Ishikawa (cell line): ENCODE results near the gene PKP1.

Experiments
- CREB1 ChIP-seq: IDR thresholded peaks from 2 replicates; pipeline ENCODE4 v1.6.1; 2012; ENCODE audit warnings: low read depth
- EGR1 ChIP-seq: IDR thresholded peaks from 2 replicates; pipeline ENCODE4 v1.6.1; 2012
- EP300 ChIP-seq: IDR thresholded peaks from 2 replicates; pipeline ENCODE4 v1.6.1; 2012; ENCODE audit warnings: borderline replicate concordance
- MAX ChIP-seq: IDR thresholded peaks from 2 replicates; pipeline ENCODE4 v1.6.1; 2012
- RAD21 ChIP-seq: IDR thresholded peaks from 2 replicates; pipeline ENCODE4 v1.6.1; 2012; ENCODE audit warnings: low read depth
- TAF1 ChIP-seq: IDR thresholded peaks from 2 replicates; pipeline ENCODE4 v1.6.1; 2012; ENCODE audit warnings: low read depth, mild to moderate bottlenecking
- YY1 ChIP-seq: IDR thresholded peaks from 2 replicates; pipeline ENCODE4 v1.6.1; 2012; ENCODE audit warnings: low read depth
- ZBTB7A ChIP-seq: IDR thresholded peaks from 2 replicates; pipeline ENCODE4 v1.6.1; 2012; ENCODE audit warnings: low read depth
- TF ChIP-seq, protein P1 (sequence below): IDR thresholded peaks from 2 replicates; pipeline ENCODE4 v1.6.1; 2012; ENCODE audit warnings: low read depth, mild to moderate bottlenecking
- TF ChIP-seq, protein P2 (sequence below): IDR thresholded peaks from 2 replicates; pipeline ENCODE4 v1.6.1; 2012

GRCh38 chr1:201291916-201292315 is 8.6 kb downstream of the PKP1 start:
- no peak for TF ChIP-seq MAX
- TF ChIP-seq RAD21 = no peak
- no peak for TF ChIP-seq EP300
- TF ChIP-seq YY1 = no peak
- TF ChIP-seq, protein P1, sequence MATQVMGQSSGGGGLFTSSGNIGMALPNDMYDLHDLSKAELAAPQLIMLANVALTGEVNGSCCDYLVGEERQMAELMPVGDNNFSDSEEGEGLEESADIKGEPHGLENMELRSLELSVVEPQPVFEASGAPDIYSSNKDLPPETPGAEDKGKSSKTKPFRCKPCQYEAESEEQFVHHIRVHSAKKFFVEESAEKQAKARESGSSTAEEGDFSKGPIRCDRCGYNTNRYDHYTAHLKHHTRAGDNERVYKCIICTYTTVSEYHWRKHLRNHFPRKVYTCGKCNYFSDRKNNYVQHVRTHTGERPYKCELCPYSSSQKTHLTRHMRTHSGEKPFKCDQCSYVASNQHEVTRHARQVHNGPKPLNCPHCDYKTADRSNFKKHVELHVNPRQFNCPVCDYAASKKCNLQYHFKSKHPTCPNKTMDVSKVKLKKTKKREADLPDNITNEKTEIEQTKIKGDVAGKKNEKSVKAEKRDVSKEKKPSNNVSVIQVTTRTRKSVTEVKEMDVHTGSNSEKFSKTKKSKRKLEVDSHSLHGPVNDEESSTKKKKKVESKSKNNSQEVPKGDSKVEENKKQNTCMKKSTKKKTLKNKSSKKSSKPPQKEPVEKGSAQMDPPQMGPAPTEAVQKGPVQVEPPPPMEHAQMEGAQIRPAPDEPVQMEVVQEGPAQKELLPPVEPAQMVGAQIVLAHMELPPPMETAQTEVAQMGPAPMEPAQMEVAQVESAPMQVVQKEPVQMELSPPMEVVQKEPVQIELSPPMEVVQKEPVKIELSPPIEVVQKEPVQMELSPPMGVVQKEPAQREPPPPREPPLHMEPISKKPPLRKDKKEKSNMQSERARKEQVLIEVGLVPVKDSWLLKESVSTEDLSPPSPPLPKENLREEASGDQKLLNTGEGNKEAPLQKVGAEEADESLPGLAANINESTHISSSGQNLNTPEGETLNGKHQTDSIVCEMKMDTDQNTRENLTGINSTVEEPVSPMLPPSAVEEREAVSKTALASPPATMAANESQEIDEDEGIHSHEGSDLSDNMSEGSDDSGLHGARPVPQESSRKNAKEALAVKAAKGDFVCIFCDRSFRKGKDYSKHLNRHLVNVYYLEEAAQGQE = no peak
- TF ChIP-seq TAF1 = no peak
- TF ChIP-seq ZBTB7A = no peak
- TF ChIP-seq CREB1 = no peak
- no peak for TF ChIP-seq EGR1
- TF ChIP-seq, protein P2, sequence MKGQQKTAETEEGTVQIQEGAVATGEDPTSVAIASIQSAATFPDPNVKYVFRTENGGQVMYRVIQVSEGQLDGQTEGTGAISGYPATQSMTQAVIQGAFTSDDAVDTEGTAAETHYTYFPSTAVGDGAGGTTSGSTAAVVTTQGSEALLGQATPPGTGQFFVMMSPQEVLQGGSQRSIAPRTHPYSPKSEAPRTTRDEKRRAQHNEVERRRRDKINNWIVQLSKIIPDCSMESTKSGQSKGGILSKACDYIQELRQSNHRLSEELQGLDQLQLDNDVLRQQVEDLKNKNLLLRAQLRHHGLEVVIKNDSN = no peak
